Renal cortex interstitium (tissue), 15 donors: ENCODE results near the gene ARMCX1. TPM values are rescaled to one million over a fixed set of nuclear protein-coding genes. Genes with fewer than 3 reads are reported as not detected.
"Not testable (repeated sequence)": the region's sequence is repeated elsewhere in the genome, so short reads cannot be mapped to it uniquely, and the experiment has no call there.

Source experiments
- DNase-seq, 11 donors: peaks; one replicate each; pipeline ENCODE4 v3.0.0-alpha.2; 2013; ENCODE audit warnings: low read depth in 9 of 11, low spot score in 4 of 11; ENCODE audit errors: extremely low read depth in 1 of 11
- long read RNA-seq, 16 experiments: transcript quantifications; one replicate each; lab custom pipeline, GENCODE V29; 2026
- polyA plus RNA-seq, 3 donors: library from polyadenylated mRNA; unstranded; fragments of 120-200 nt; gene quantifications; one replicate each; pipeline ENCODE4 v1.2.1, GENCODE V29; 2013; ENCODE audit not compliant: insufficient read length in 3 of 3

Gene ARMCX1
- 10 to 100 TPM; 45.5 to 51.5 (median 50.0) TPM for polyA plus RNA-seq
- long read RNA-seq, donor 1, transcript ARMCX1-201 (4 exons, 2,141 nt): major isoform, 11 of 11 reads
- long read RNA-seq, donor 1, partial matches to known transcripts: 0 of 11 reads
- long read RNA-seq, donor 1, other reads (novel, unspliced or antisense): 0 of 11 reads
- long read RNA-seq, donor 2, transcript ARMCX1-201 (4 exons, 2,141 nt): major isoform, 15 of 20 reads
- long read RNA-seq, donor 2, partial matches to known transcripts: 0 of 20 reads
- long read RNA-seq, donor 2, other reads (novel, unspliced or antisense): 5 of 20 reads
- long read RNA-seq, donor 3, transcript ARMCX1-201 (4 exons, 2,141 nt): major isoform, 16 of 24 reads
- long read RNA-seq, donor 3, partial matches to known transcripts: 0 of 24 reads
- long read RNA-seq, donor 3, other reads (novel, unspliced or antisense): 8 of 24 reads
- long read RNA-seq, donor 4, transcript ARMCX1-201 (4 exons, 2,141 nt): major isoform, 11 of 17 reads
- long read RNA-seq, donor 4, partial matches to known transcripts: 0 of 17 reads
- long read RNA-seq, donor 4, other reads (novel, unspliced or antisense): 6 of 17 reads
- long read RNA-seq, donor 5, transcript ARMCX1-201 (4 exons, 2,141 nt): major isoform, 18 of 28 reads
- long read RNA-seq, donor 5, partial matches to known transcripts: 0 of 28 reads
- long read RNA-seq, donor 5, other reads (novel, unspliced or antisense): 10 of 28 reads
- long read RNA-seq, donor 6, transcript ARMCX1-201 (4 exons, 2,141 nt): major isoform, 7 of 37 reads
- long read RNA-seq, donor 6, partial matches to known transcripts: 30 of 37 reads
- long read RNA-seq, donor 6, other reads (novel, unspliced or antisense): 0 of 37 reads
- long read RNA-seq, donor 7, transcript ARMCX1-201 (4 exons, 2,141 nt): major isoform, 11 of 19 reads
- long read RNA-seq, donor 7, partial matches to known transcripts: 0 of 19 reads
- long read RNA-seq, donor 7, other reads (novel, unspliced or antisense): 8 of 19 reads
- long read RNA-seq, donor 8, transcript ARMCX1-201 (4 exons, 2,141 nt): major isoform, 14 of 27 reads
- long read RNA-seq, donor 8, partial matches to known transcripts: 0 of 27 reads
- long read RNA-seq, donor 8, other reads (novel, unspliced or antisense): 13 of 27 reads
- long read RNA-seq, donor 9, partial matches to known transcripts: 0 of 3 reads
- long read RNA-seq, donor 9, other reads (novel, unspliced or antisense): 0 of 3 reads
- long read RNA-seq, donor 10, transcript ARMCX1-201 (4 exons, 2,141 nt): major isoform, 18 of 52 reads
- long read RNA-seq, donor 10, partial matches to known transcripts: 9 of 52 reads
- long read RNA-seq, donor 10, other reads (novel, unspliced or antisense): 25 of 52 reads
- long read RNA-seq, donor 11, transcript ARMCX1-201 (4 exons, 2,141 nt): major isoform, 10 of 10 reads
- long read RNA-seq, donor 11, partial matches to known transcripts: 0 of 10 reads
- long read RNA-seq, donor 11, other reads (novel, unspliced or antisense): 0 of 10 reads
- long read RNA-seq, donor 12, partial matches to known transcripts: 0 of 3 reads
- long read RNA-seq, donor 12, other reads (novel, unspliced or antisense): 0 of 3 reads
- long read RNA-seq, donor 13, transcript ARMCX1-201 (4 exons, 2,141 nt): major isoform, 26 of 39 reads
- long read RNA-seq, donor 13, partial matches to known transcripts: 7 of 39 reads
- long read RNA-seq, donor 13, other reads (novel, unspliced or antisense): 6 of 39 reads
- long read RNA-seq, donor 14, transcript ARMCX1-201 (4 exons, 2,141 nt): major isoform, 7 of 42 reads
- long read RNA-seq, donor 14, partial matches to known transcripts: 35 of 42 reads
- long read RNA-seq, donor 14, other reads (novel, unspliced or antisense): 0 of 42 reads
- long read RNA-seq, donor 15, partial matches to known transcripts: 0 of 4 reads
- long read RNA-seq, donor 15, other reads (novel, unspliced or antisense): 0 of 4 reads
- long read RNA-seq, donor 16, transcript ARMCX1-201 (4 exons, 2,141 nt): major isoform, 28 of 34 reads
- long read RNA-seq, donor 16, partial matches to known transcripts: 0 of 34 reads
- long read RNA-seq, donor 16, other reads (novel, unspliced or antisense): 6 of 34 reads

DNA sequence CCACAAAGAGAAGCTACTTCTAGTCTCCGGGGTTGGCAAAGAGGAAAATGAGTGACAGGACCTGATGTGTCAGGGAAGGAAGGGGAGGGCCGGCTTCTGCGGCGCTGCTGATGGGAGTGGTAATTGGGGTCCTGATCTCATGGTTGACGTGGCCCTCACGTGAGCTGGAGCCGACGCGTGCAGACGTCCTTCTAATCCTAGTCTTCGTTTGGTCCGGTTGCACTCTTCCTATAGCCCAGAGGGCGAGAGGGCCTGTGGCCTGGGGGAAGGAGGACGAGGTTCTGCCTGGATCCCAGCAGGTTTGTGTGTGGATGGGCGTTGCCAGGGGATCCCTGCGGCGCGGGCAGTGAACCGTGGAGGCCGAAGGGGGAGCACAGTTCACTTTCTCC, at the start of gene ARMCX1:
Gene ARMCX1, plus strand, starts transcription at position 186 of the 389 bp plus-strand sequence. CDS start 2,384 bp downstream, outside the sequence.
- peak; percentile 22 to 61 (median 48) for DNase-seq

GRCh38 chrX:101502929-101503328, 47.4 kb upstream of the ARMCX1 start:
- not testable (repeated sequence) for DNase-seq

DNA sequence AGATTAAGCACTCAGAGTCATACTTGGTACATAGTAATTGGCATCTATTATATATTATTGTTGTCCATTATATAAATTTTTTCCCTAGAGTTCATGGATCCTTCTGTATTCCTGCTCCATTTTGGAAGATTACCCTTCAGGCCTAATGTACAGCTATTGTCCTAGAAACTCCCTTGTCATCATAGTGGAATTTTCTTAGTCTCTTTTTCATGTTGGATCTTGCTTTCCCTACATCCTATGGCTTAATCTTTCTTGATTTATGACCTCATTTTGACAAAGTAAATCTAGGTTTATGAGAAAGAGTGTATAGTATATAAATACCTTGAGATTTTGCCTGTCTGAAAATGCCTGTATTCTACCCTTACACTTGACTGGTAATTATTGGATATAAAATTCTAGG, 43.0 kb upstream of the ARMCX1 start:
- no peak for DNase-seq

DNA sequence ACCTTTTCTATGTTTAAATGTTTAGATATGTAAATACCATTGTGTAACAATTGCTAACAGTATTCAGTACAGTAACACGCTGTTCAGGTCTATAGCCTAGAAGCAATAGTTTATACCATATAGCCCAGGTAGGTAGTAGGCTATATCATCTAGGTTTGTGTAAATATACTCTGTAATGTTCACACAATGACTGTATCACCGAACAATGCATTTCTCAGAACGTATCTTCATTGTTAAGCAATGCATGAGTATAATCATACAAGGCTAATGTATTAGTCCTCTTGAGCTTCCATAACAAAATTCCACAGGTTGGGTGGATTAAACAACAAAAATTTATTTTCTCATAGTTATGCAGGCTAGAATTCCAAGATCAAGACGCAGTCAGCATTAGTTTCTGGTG, 42.4 kb upstream of the ARMCX1 start:
- DNase-seq: no peak

- DNase-seq: no peak
Measured at GRCh38 chrX:101530944-101531343, 19.4 kb upstream of the ARMCX1 start.

DNA sequence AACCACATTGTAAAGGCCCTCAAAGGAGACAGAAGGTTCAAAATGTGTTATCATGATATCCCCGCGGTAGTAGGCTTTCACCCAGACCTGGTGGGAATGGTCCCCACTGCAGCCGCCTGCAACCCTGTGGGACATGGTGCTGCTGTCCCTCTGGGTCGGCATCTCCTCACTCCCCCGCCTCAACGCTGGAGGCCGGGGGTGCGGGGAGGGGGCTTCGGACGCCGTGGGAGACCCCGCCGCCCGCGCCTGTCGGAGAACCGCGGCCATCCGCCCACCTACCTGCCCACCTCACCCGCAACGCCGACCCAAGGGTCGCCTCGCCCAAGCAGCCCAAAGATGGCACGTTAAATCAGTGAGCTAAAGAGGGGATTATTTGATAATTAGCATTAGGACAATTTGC, 11.2 kb upstream of the ARMCX1 start:
- no peak for DNase-seq

- DNase-seq: peak in 9 of 11 donors; percentile 17 to 67 (median 48)
Measured at GRCh38 chrX:101550751-101551379, 518 bp downstream of the ARMCX1 start.

GRCh38 chrX:101551380-101551767, 1.0 kb downstream of the ARMCX1 start:
- DNase-seq: peak in 1 of 11 donors; percentile 15

GRCh38 chrX:101552714-101553113, 2.4 kb downstream of the ARMCX1 start:
- no peak for DNase-seq

- DNase-seq: no peak
Measured at GRCh38 chrX:101564651-101565050, 14.3 kb downstream of the ARMCX1 start.

GRCh38 chrX:101595739-101596419, 45.5 kb downstream of the ARMCX1 start:
- DNase-seq: peak in 8 of 11 donors; percentile 20 to 82 (median 49)

- not testable (repeated sequence) for DNase-seq
Measured at GRCh38 chrX:101599592-101599991, 49.2 kb downstream of the ARMCX1 start.

- DNase-seq: no peak
Measured at GRCh38 chrX:101602077-101602476, 51.7 kb downstream of the ARMCX1 start.
